GM19238 (cell line): ENCODE measurements around the gene SSR3.

ENCODE experiments used
- DNase-seq: peaks from one replicate; pipeline ENCODE4 v3.0.0; 2011; ENCODE audit warnings: low spot score; ENCODE audit not compliant: insufficient read length

SSR3 gene

GRCh38 chr3:156536524-156537316, 18.2 kb downstream of the SSR3 start:
- no peak for DNase-seq

GRCh38 chr3:156535798-156536197, 19.1 kb downstream of the SSR3 start:
- DNase-seq: no peak

- DNase-seq: no peak
These were observed 19.7 kb downstream of the SSR3 start for GRCh38 chr3:156535162-156535627.

GRCh38 chr3:156533205-156533604, 21.7 kb downstream of the SSR3 start:
- no peak for DNase-seq

- DNase-seq: no peak
These were observed 22.2 kb downstream of the SSR3 start for GRCh38 chr3:156532730-156533129.

- DNase-seq: no peak
These were observed 23.9 kb downstream of the SSR3 start for GRCh38 chr3:156530980-156531379.

- no peak for DNase-seq
These were observed 27.9 kb downstream of the SSR3 start for GRCh38 chr3:156527060-156527459.

GRCh38 chr3:156525808-156526207, 29.1 kb downstream of the SSR3 start:
- DNase-seq: no peak

GRCh38 chr3:156522673-156523072, 32.2 kb downstream of the SSR3 start:
- no peak for DNase-seq

GRCh38 chr3:156519758-156520162, 35.2 kb downstream of the SSR3 start:
- DNase-seq: no peak

GRCh38 chr3:156518726-156519125, 36.2 kb downstream of the SSR3 start:
- DNase-seq: no peak

GRCh38 chr3:156516961-156517360, 38.0 kb downstream of the SSR3 start:
- no peak for DNase-seq

- DNase-seq: no peak
These were observed 38.6 kb downstream of the SSR3 start for GRCh38 chr3:156516284-156516683.

- DNase-seq: no peak
These were observed 41.3 kb downstream of the SSR3 start for GRCh38 chr3:156513619-156514018.

GRCh38 chr3:156511987-156512677, 42.8 kb downstream of the SSR3 start:
- no peak for DNase-seq

- DNase-seq: peak; percentile 25
These were observed 45.4 kb downstream of the SSR3 start for GRCh38 chr3:156509189-156510174.

- DNase-seq: no peak
These were observed 47.6 kb downstream of the SSR3 start for GRCh38 chr3:156507285-156507684.

- no peak for DNase-seq
These were observed 56.6 kb downstream of the SSR3 start for GRCh38 chr3:156498307-156498706.

GRCh38 chr3:156497326-156497725, 57.6 kb downstream of the SSR3 start:
- DNase-seq: no peak

GRCh38 chr3:156495816-156496215, 59.1 kb downstream of the SSR3 start:
- no peak for DNase-seq

- no peak for DNase-seq
These were observed 61.0 kb downstream of the SSR3 start for GRCh38 chr3:156493887-156494286.
